ENCODE measurements around the gene NELFB.
"Not testable (repeated sequence)": the region's sequence is repeated elsewhere in the genome, so short reads cannot be mapped to it uniquely, and the experiment has no call there.

The NELFB gene

GRCh38 chr9:137251490-137252268 lies 3.4 kb upstream of the NELFB start:
- no peak for DNase-seq

- no peak for DNase-seq
Observed at GRCh38 chr9:137252555-137253506, 2.3 kb upstream of the NELFB start.

GRCh38 chr9:137253717-137254623 lies 1.2 kb upstream of the NELFB start:
- no peak for DNase-seq

- DNase-seq: peak; percentile 9
Observed at GRCh38 chr9:137255448-137256114, 454 bp downstream of the NELFB start.

- no peak for DNase-seq
Observed at GRCh38 chr9:137256362-137256761, 1.2 kb downstream of the NELFB start.

- no peak for DNase-seq
Observed at GRCh38 chr9:137256856-137257255, 1.7 kb downstream of the NELFB start.

GRCh38 chr9:137262173-137262908 lies 7.2 kb downstream of the NELFB start:
- DNase-seq: not testable (repeated sequence)

GRCh38 chr9:137262909-137263285 lies 7.8 kb downstream of the NELFB start:
- no peak for DNase-seq

- no peak for DNase-seq
Observed at GRCh38 chr9:137263506-137263905, 8.4 kb downstream of the NELFB start.

- no peak for DNase-seq
Observed at GRCh38 chr9:137264067-137264466, 8.9 kb downstream of the NELFB start.

GRCh38 chr9:137265496-137266161 lies 10.5 kb downstream of the NELFB start:
- DNase-seq: no peak

- no peak for DNase-seq
Observed at GRCh38 chr9:137266162-137266527, 11.0 kb downstream of the NELFB start.

GRCh38 chr9:137266585-137267453 lies 11.7 kb downstream of the NELFB start:
- no peak for DNase-seq

- no peak for DNase-seq
Observed at GRCh38 chr9:137267933-137268355, 12.8 kb downstream of the NELFB start.

GRCh38 chr9:137268538-137269201 lies 13.5 kb downstream of the NELFB start:
- no peak for DNase-seq

- no peak for DNase-seq
Observed at GRCh38 chr9:137269231-137269772, 14.2 kb downstream of the NELFB start.

- no peak for DNase-seq
Observed at GRCh38 chr9:137270929-137271695, 16.0 kb downstream of the NELFB start.

GRCh38 chr9:137271696-137272076 lies 16.6 kb downstream of the NELFB start:
- DNase-seq: no peak

Measured in CD4-positive, alpha-beta T cell treated with Interleukin-4 for 4 hours (primary cell).